Mesendoderm (in vitro differentiated cells): ENCODE results near the gene ATOH8.
A peak's percentile ranks its signal among the peaks of the same experiment; 100 is the strongest.

ENCODE experiments used
- DNase-seq: peaks from one replicate; pipeline ENCODE4 v3.0.0; 2013
- H2AK5ac ChIP-seq: 2 replicates; pipeline ENCODE4 v1.6.1; 2013; ENCODE audit warnings: low read length, inconsistent platforms
- H2BK120ac ChIP-seq: 2 replicates; pipeline ENCODE4 v1.6.1; 2013; ENCODE audit warnings: low read depth, mild to moderate bottlenecking, low read length, moderate library complexity, mixed read lengths
- H2BK15ac ChIP-seq: replicated peaks from 2 replicates; pipeline ENCODE4 v1.6.1; 2013; ENCODE audit warnings: low read depth, mild to moderate bottlenecking, moderate library complexity
- H2BK5ac ChIP-seq: 2 replicates; pipeline ENCODE4 v1.6.1; 2013; ENCODE audit warnings: low read length, inconsistent platforms
- H3K18ac ChIP-seq: 2 replicates; pipeline ENCODE4 v1.6.1; 2013; ENCODE audit warnings: mild to moderate bottlenecking, low read length, mixed read lengths
- H3K23ac ChIP-seq: one replicate; pipeline ENCODE4 v1.6.1; 2013; ENCODE audit warnings: low read length
- H3K27ac ChIP-seq: 2 replicates; pipeline ENCODE4 v1.5.1; 2013; ENCODE audit warnings: low read depth, mild to moderate bottlenecking, inconsistent platforms, low read length, moderate library complexity
- H3K27me3 ChIP-seq: 2 replicates; pipeline ENCODE4 v1.6.1; 2013; ENCODE audit warnings: low read length, control low read depth, mild to moderate bottlenecking, inconsistent platforms; ENCODE audit not compliant: insufficient read depth, poor library complexity
- H3K36me3 ChIP-seq: 2 replicates; pipeline ENCODE4 v1.6.1; 2013; ENCODE audit warnings: low read length, inconsistent platforms; ENCODE audit not compliant: control insufficient read depth, insufficient read depth
- H3K4ac ChIP-seq: one replicate; pipeline ENCODE4 v1.6.1; 2013; ENCODE audit warnings: low read depth, mild to moderate bottlenecking, low read length, moderate library complexity
- H3K4me1 ChIP-seq: 2 replicates; pipeline ENCODE4 v1.6.1; 2013; ENCODE audit warnings: low read depth, low read length, inconsistent platforms; ENCODE audit not compliant: control insufficient read depth
- H3K4me2 ChIP-seq: 2 replicates; pipeline ENCODE4 v1.6.1; 2013; ENCODE audit warnings: low read length
- H3K4me3 ChIP-seq: 2 replicates; pipeline ENCODE4 v1.5.1; 2013; ENCODE audit warnings: mild to moderate bottlenecking, low read length
- H3K56ac ChIP-seq: one replicate; pipeline ENCODE4 v1.6.1; 2013; ENCODE audit warnings: low read length
- H3K79me1 ChIP-seq: 2 replicates; pipeline ENCODE4 v1.6.1; 2013; ENCODE audit warnings: low read length, inconsistent platforms
- H3K79me2 ChIP-seq: 2 replicates; pipeline ENCODE4 v1.6.1; 2013; ENCODE audit warnings: mild to moderate bottlenecking, low read length; ENCODE audit not compliant: control insufficient read depth, insufficient read depth
- H3K9ac ChIP-seq: 2 replicates; pipeline ENCODE4 v1.6.1; 2013; ENCODE audit warnings: low read length, inconsistent platforms
- H4K5ac ChIP-seq: one replicate; pipeline ENCODE4 v1.6.1; 2013; ENCODE audit warnings: low read length
- H4K8ac ChIP-seq: one replicate; pipeline ENCODE4 v1.6.1; 2013; ENCODE audit warnings: low read depth, mild to moderate bottlenecking, control low read depth, low read length, moderate library complexity
- WGBS: extraction: QIAGEN DNeasy Blood & Tissue Kit; methylation state at CpG from one replicate; pipeline ENCODE4 v1.1.7; 2013; ENCODE audit warnings: low lambda C conversion rate, missing lambda C conversion rate; ENCODE audit not compliant: insufficient coverage; ENCODE audit errors: extremely low coverage; 5-methylcytosine and 5-hydroxymethylcytosine counted together

The ATOH8 gene

GRCh38 chr2:85811180-85812093, 57.6 kb downstream of the ATOH8 start:
- peak overlapping the region; percentile 57 for H3K56ac ChIP-seq
- no peak overlapping the region for H2AK5ac ChIP-seq
- H3K4me1 ChIP-seq: no peaks in the 10 kb centered on the region
- H2BK5ac ChIP-seq: no peak overlapping the region
- H3K36me3 ChIP-seq: no peaks in the 10 kb centered on the region
- no peaks in the 10 kb centered on the region for H3K79me2 ChIP-seq
- H3K9ac ChIP-seq: no peak overlapping the region
- H3K27ac ChIP-seq: no peak overlapping the region
- no peak overlapping the region for H3K23ac ChIP-seq
- H2BK120ac ChIP-seq: no peak overlapping the region
- no peak overlapping the region for H4K5ac ChIP-seq
- no peak for DNase-seq
- H2BK15ac ChIP-seq: no peak overlapping the region
- no peak overlapping the region for H3K4ac ChIP-seq
- no peak overlapping the region for H3K4me2 ChIP-seq
- no peaks in the 10 kb centered on the region for H3K27me3 ChIP-seq
- H3K79me1 ChIP-seq: no peaks in the 10 kb centered on the region
- H3K18ac ChIP-seq: peak overlapping the region; percentile 3
- no peak overlapping the region for H4K8ac ChIP-seq
- no CpG with 5 or more reads among the region's 41 CpGs for WGBS
- no peak overlapping the region for H3K4me3 ChIP-seq

GRCh38 chr2:85812094-85812735, 58.4 kb downstream of the ATOH8 start:
- no peak for DNase-seq
- Histone ChIP-seq H4K5ac (no peak overlapping the region), H3K4me2 (no peak overlapping the region), H3K18ac (no peak overlapping the region), H3K79me1 (no peaks in the 10 kb centered on the region), H3K36me3 (no peaks in the 10 kb centered on the region), H3K56ac (no peak overlapping the region), H3K9ac (no peak overlapping the region), H2BK5ac (no peak overlapping the region), H2BK120ac (no peak overlapping the region), H3K27me3 (no peaks in the 10 kb centered on the region), H3K4me3 (no peak overlapping the region), H2AK5ac (no peak overlapping the region), H4K8ac (no peak overlapping the region), H3K23ac (no peak overlapping the region), H3K4ac (no peak overlapping the region), H3K27ac (no peak overlapping the region), H3K4me1 (no peaks in the 10 kb centered on the region), H3K79me2 (no peaks in the 10 kb centered on the region), H2BK15ac (no peak overlapping the region)
- WGBS: no CpG with 5 or more reads among the region's 10 CpGs

- H3K4me3 ChIP-seq: no peak overlapping the region
- H3K79me2 ChIP-seq: no peaks in the 10 kb centered on the region
- no peak overlapping the region for H2BK120ac ChIP-seq
- H2BK15ac ChIP-seq: no peak overlapping the region
- no peak overlapping the region for H2AK5ac ChIP-seq
- no peak overlapping the region for H2BK5ac ChIP-seq
- H3K36me3 ChIP-seq: no peaks in the 10 kb centered on the region
- H3K4ac ChIP-seq: no peak overlapping the region
- no CpG with 5 or more reads among the region's 7 CpGs for WGBS
- H3K18ac ChIP-seq: no peak overlapping the region
- no peak overlapping the region for H3K27ac ChIP-seq
- no peaks in the 10 kb centered on the region for H3K4me1 ChIP-seq
- H3K27me3 ChIP-seq: no peaks in the 10 kb centered on the region
- no peak overlapping the region for H3K9ac ChIP-seq
- H3K23ac ChIP-seq: no peak overlapping the region
- no peaks in the 10 kb centered on the region for H3K79me1 ChIP-seq
- DNase-seq: no peak
- no peak overlapping the region for H4K8ac ChIP-seq
- H3K4me2 ChIP-seq: no peak overlapping the region
- no peak overlapping the region for H3K56ac ChIP-seq
- H4K5ac ChIP-seq: no peak overlapping the region
Measured at GRCh38 chr2:85813211-85813981, 59.6 kb downstream of the ATOH8 start.

- no peak overlapping the region for H3K27ac ChIP-seq
- WGBS: no CpG with 5 or more reads among the region's 13 CpGs
Measured at GRCh38 chr2:85813982-85814801, 60.4 kb downstream of the ATOH8 start.

GRCh38 chr2:85814802-85815550, 61.2 kb downstream of the ATOH8 start:
- H3K4me3 ChIP-seq: no peak overlapping the region
- H3K27ac ChIP-seq: no peak overlapping the region
- H4K5ac ChIP-seq: no peak overlapping the region
- H3K4me1 ChIP-seq: no peaks in the 10 kb centered on the region
- no peak for DNase-seq
- H2BK5ac ChIP-seq: no peak overlapping the region
- no peak overlapping the region for H2AK5ac ChIP-seq
- H3K4me2 ChIP-seq: no peak overlapping the region
- H3K4ac ChIP-seq: no peak overlapping the region
- no peak overlapping the region for H3K9ac ChIP-seq
- no peak overlapping the region for H3K18ac ChIP-seq
- no peak overlapping the region for H3K23ac ChIP-seq
- H3K79me2 ChIP-seq: no peaks in the 10 kb centered on the region
- no peak overlapping the region for H4K8ac ChIP-seq
- no peaks in the 10 kb centered on the region for H3K36me3 ChIP-seq
- H3K79me1 ChIP-seq: no peaks in the 10 kb centered on the region
- H3K27me3 ChIP-seq: no peaks in the 10 kb centered on the region
- H2BK120ac ChIP-seq: no peak overlapping the region
- no peak overlapping the region for H3K56ac ChIP-seq
- WGBS: no CpG with 5 or more reads among the region's 10 CpGs
- H2BK15ac ChIP-seq: no peak overlapping the region

More at GRCh38 chr2:85813982-85814801, 60.4 kb downstream of the ATOH8 start:
- Histone ChIP-seq H2BK120ac (no peak overlapping the region), H2BK5ac (no peak overlapping the region), H3K4ac (no peak overlapping the region), H3K4me2 (no peak overlapping the region), H3K56ac (no peak overlapping the region), H3K79me2 (no peaks in the 10 kb centered on the region), H3K23ac (no peak overlapping the region), H4K5ac (no peak overlapping the region), H3K79me1 (no peaks in the 10 kb centered on the region), H2BK15ac (no peak overlapping the region), H3K4me1 (no peaks in the 10 kb centered on the region), H3K18ac (no peak overlapping the region), H4K8ac (no peak overlapping the region), H3K27me3 (no peaks in the 10 kb centered on the region), H3K9ac (no peak overlapping the region), H2AK5ac (no peak overlapping the region), H3K4me3 (no peak overlapping the region), H3K36me3 (no peaks in the 10 kb centered on the region)
- DNase-seq: peak; percentile 81
